ENCODE data around the gene JAG2.

The JAG2 gene

DNA sequence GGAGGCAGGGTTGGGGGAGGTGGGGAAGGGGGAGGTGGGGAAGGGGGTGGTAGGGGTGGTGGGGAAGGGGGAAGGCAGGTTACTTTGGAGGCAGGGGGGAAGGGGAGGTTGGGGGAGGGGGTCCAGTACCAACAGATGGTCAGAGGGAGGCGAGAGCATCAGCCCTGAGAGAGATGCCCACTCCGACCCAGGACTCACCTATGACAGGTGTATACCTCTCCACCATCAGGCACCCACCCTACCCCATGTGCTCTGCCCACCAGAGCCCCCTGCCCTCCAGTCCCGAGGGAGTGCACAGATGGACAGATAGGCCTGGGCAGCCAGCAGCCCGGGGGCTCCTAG is 18.6 kb downstream of the JAG2 start:
- DNase-seq: no peak

DNA sequence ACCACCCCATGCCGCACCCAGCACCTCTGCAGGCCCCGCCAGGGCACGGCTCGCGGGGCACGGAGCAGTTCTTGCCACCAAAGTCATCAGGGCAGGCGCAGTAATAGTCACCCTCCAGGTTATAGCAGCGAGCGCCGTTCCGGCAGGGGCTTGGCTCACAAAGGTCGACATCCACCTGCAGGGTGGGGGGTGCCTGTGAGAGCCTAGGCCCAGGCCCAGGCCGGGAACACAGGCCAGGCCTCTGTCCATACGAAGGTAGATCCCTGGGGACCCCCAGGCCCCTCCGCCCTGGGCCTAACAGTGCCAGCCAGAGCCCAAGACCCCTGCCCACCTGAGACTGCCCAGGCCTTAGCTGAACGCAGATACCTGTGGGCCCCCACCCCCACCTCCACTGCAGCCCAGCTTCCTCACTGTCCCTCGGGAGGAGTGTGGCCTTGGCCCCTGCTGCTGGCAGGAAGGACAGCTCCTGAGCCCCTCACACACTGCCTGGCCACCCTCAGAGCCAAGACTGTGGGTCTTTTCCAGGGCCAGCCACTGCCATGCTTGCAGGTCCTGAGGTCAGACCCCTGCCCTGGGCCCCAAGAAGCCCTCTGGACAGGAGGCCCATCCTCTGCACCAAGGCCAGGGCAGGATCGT is 19.3 kb downstream of the JAG2 start:
- DNase-seq: no peak

DNA sequence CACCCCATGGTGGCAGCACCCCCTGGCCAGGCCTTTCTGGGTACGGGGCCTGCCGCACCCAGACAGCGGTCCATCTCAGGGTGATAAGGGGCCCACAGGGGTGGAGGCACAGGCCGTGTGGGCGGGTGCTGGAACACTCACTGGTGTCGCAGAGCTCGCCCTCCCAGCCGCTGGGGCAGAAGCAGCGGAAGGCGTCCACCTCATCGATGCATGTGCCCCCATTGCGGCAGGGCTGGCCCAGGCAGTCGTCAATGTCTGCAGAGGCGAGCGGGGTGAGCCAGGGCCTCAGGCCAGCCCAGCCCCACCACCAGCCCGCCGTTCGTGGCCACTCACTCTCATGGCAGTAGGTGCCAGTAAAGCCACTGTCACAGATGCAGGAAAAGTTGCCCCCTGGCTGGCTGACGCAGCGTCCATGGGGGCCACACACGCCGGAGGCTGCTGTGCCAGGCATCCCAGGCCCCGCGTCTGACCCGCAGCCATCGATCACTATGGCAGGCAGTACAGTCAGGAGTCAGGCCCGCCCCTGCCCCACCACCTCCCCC is 19.9 kb downstream of the JAG2 start:
- no peak for DNase-seq

DNA sequence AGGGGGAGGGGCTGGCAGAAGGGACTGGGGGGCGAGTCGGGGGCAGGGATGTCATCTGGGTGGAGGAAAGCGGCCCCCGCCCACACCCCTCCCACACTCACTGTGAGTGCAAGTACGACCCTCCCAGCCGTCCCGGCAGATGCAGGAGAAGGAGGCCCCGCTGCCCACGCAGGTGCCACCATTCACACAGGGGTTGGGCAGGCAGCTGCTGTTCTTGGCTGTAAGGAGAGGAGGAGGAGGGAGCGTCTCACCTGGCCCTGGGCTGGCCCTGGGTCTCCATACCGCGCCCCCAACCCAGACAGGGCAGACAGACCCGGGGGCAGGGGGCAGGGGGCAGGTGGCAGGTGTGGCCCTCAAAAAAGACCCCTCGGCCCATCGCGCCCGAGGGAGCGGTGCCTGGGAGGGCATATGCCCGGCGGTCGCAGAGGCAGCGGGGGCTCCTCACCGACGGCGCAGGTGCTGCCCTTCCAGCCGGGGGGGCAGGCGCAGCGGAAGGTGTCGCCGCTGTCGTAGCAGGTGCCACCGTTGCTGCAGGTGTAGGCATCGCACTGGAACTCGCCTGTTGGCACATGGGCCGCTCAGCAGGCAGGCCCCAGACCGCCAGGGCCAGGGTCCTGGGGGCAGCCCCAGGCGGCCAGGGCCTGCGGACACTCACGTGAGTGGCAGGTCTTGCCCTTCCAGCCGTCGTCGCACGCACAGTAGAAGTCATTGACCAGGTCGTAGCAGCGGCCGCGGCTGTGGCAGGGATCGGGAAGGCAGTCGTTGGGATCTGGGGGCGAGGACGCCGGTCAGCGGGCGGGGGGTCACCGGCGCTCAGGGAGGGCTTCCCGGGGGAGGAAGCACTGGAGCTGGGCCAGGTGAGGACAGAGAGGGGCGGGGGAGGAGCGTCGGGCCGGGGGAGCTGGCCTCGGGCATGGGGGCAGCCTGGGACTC is 20.6 kb downstream of the JAG2 start:
- DNase-seq: no peak

DNA sequence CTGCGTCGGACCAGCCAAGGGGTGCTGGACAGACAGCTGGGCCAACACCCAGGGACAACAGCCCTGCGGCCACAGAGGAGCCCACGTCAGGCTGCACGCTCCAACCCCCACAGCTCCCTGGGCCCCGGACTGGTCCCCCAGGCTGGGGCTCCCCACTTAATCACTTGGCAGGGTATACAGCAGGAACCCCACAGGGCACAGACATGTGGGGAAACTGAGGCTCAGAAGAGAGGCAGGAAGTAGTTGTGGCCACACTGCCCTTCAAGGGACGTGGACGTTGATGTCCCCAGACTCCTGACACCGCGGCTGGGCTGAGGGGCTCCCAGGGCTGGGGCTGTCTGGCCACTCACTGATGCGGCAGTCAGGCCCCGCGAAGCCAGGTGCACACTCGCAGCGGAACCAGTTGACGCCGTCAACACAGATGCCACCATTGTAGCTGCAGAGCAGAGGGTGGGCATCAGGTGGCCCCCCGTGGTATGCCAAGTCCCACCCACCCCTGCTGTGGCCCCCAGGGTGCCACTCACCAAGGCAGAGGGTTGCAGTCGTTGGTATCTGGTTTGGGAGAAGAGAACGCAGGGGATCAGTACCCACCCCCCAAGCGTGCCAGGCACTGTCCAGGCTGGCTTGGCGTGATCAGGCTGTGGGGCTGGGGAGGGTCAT is 21.5 kb downstream of the JAG2 start:
- DNase-seq: no peak

DNA sequence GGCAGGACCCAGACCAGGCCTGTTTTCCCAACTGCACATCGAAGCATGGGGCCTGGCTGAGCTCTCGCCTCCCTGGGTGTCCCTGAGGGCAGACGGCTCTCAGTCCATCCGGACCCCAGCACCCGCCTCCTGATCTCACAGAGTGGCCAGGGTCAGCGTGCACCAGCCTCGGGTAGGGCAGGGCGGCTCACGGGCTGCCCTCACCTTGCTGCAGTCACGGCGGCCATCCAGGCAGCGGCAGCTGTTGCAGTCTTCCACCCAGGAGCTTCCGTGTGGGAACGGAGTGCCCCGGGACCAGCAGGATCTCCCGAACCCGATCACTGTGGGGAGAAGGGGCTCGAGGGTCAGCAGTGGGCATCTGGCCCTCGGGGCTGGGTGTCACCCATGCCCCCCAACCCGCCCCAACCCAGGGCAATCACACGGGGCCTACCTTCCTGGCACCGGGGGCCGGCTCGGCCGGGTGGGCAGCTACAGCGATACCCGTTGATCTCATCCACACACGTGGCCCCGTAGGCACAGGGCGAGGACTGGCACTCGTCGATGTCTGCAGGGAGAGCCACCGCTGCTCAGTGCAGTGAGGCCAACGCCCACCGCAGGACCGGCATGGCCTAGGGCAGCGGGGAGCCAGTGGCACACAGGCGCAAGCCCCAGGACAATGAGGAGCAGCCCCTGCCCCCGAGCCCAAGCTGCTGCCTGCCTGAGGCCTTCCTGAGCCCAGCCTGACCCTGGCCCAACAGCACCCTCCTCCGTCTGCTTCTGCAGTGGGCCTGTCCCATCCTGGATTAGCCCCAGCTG is 22.2 kb downstream of the JAG2 start:
- no peak for DNase-seq

DNA sequence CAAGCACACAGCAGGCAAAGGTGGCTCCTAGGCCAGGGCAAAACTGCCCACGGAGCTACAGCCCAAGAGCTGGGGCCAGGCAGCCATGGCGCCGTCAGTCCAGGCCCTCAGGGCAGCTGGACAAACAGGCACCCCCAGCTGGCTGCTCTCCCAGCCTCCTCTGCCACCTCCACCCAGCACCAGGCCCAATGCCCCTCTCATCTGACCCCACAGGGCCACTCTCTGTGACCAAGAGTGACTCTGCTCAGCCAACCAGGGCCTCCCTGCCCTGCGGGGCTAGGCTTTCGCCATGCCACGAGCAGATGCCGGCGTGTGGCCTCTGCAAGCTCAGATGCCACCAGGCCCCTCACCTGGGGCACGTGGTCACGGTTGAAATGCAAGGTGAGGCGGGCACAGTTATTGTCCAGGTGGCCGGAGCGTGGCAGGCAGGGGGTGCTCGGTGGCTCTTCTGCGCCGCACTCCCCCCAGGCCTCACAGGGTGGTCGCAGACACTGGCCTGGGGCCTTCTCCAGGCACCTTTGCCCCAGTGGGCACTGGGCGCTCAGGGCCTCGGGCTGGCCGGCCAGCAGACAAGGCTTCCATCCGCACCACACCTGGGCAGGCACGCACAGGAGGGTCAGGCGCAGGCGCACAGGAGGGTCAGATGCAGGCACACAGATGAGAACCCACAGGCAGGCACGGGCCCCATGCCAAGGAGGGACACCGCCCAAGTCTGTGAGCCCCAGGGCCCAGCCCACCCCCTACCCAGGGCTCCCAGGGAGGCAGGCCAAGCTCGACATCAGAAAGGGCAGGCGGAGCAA is 23.0 kb downstream of the JAG2 start:
- DNase-seq: no peak

DNA sequence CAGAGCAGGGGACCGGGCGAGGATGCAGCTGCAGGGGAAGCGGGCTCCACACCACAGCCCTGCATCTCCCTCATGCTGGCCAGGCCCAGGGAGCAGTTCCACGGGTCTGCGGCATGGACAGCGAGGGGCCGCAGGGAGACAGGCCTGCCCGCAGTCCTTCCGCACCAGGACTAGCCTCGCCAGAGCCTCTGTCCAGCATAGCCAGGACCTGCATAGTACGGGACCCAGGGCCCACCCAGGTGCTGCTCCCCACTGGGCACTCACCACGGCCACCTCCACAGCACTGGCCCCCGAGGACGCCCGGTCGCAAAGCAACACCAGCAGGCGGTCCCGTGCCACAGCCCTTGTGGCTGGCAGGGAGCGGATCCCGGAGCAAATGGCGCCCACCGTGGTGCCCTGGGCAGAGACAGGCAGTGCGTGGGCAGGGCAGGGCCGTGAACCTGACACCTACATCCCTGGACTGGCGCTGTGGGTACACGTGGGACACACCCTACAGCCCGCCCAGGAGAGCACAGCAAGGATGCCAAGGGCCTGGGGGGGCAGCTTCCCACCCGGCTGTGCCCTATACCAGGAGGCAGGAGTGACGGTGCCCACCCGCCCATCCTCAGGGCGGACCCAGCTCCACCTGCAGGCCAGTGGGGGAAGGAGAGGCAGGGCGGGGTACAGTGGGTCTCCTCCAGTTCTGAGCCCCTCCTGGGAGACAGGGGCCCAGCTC is 23.8 kb downstream of the JAG2 start:
- DNase-seq: no peak

DNA sequence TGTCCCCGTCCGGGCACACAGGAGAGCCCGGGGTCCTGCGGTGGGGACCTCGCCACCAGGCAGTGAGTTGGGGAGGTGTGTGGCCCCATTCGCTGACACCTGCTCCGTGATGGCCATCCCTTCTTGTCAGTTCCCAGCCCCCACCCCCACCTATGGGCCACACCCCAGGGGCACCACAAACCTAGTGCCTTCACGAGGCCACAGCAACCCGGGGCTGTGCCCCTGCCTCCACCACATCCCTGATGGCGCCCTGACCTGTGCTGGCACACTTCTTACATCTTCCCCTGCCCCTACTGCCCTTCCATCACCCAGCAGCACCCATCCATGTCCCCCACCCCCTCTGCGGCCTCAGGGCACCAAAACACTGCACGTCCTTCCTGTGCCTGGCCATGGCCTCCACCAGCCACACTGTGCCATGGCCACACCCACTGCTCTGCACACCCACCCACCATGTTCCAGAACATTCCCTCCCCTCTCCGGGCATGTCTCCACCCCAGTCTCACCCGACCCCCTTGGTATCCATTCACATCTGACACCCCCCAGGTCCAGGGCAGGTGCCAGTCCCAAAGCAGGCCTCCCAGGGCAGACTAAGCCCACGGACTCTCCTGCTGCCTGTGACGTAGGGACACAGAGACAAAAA is 24.4 kb downstream of the JAG2 start:
- no peak for DNase-seq

DNA sequence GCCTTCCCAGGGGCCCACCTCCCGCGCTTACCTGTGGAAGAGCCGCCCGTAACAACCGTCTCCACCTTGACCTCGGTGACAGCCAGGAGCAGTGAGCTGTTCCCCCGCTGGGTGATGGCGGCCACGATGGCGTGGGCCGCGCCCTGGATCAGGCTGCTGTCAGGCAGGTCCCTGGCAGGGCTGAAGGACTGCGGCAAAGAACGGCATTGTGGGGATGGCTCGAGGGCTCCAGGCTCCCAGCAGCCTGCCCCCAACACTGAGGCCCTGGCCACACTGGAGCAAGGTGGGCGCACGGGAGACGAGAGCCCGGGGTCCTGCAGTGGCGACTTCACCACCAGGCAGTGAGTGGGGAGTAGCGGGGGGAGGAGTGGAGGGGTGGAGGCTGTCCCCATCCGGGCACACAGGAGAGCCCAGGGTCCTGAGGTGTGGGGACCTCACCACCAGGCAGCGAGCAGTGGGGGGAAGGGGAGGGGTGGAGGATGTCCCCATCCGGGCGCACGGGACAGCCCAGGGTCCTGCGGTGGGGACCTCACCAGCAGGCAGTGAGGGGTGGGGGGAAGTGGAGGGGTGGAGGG is 25.0 kb downstream of the JAG2 start:
- DNase-seq: no peak

DNA sequence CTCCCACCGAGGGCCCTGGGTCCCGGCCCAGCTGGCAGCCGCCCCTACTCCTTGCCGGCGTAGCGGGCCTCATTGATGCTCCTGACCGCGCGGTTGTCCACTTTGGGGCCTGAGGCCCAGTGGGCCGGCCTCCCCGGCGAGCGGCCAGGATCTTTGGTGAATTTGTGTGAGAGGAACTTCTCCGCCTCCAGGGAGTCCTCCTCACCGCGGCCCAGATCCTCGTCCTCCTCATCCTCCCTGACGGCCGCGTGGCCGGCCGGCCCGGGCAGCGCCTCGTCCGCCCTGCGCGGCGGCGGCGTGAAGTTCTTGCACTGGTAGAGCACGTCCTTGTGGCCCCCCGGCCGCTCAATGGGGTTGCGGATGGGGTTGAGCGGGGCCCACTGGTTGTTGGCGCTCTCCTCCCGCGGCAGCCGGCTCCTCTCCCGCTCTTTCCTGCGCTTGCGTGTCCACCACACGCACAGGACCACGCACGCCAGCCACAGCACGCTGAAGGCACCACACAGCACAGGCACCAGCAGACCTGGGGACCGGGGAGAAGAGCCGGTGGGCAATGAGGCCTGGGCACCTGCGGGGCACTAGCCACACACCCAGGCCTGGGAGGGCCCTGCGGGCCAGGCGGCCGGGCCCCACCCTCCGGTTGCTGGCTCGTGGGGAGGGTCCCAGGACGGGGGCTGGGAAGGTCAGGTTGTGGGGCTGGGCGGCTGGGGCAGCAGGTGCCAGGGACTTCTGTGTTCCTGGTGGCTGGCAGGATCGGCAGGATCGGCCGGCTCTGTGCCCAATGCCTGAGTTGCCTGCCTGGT is 25.7 kb downstream of the JAG2 start:
- DNase-seq: no peak

DNA sequence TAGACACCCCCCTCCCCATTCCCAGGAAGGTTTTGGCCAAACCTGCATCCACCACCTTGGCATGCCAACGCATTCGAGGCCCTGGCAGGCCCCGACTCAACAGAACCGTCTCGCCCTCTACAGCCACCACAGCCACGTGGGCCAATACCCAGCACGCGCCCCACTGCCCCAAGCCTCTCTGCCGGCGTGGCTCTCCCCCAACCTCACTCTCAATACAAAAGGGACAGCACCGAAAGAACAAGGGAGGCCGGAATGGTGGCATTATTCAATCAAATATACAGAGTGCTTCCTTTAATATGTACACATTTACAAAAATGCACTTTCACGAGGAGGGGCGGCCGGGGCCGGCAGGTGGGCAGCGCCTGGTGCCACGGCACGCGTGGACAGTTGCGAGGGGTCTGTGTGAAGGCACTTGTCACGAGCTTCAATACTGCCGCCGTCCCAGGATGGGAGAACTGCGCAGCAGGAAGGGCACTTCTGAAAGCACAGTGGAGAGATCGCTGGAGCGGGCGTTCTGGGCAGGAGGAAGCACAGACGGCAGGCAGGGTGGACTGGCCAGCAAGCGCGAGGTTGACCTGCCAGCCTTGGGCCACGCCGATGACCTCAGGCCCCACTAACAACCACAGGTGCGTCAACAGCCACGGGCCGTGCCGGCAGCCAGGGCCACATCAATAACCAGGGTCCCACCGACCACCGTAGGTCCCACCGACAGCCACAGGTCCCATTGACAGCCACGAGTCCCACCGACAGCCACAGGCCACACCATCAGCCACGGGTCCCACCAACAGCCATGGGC is 26.9 kb downstream of the JAG2 start:
- DNase-seq: no peak

DNA sequence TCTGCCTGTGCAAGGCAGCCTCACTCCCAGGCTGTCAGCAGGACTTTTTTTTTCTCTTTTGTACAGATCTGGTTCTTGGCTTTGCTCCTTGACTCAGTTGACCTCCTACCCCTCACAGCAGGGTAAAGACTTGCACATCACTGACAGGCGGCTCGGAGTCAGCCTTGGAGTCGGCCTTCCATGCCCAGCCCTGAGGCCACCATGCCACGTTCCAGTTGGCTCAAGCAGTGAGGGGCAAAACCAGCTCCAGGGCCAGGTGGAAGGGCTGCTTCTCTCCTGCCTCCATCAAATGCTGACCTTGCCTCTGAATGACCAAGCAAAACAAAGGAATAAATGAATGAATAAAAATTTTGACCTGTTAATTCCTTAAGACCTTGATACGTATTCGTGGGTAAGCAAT is 27.6 kb downstream of the JAG2 start:
- DNase-seq: no peak

DNA sequence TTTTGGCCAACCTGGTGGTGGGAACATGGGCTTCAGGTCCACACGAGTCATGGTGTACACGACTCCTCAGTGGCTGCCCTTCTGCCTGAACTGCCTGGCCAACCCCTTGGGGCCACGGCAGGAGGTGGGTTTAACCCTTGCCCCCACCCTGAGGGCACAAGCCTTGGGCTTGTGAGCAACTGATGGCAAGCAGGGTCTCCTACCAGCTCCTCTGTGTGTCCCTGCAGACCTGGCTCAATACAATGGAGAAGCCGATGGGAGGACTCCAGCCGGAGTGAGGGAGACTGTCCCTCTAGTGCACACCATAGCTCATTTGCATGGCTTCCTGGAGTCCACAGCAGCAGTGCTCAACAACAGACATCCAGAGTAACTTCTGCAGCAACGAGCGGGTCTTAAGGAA is 28.0 kb downstream of the JAG2 start:
- no peak for DNase-seq

DNA sequence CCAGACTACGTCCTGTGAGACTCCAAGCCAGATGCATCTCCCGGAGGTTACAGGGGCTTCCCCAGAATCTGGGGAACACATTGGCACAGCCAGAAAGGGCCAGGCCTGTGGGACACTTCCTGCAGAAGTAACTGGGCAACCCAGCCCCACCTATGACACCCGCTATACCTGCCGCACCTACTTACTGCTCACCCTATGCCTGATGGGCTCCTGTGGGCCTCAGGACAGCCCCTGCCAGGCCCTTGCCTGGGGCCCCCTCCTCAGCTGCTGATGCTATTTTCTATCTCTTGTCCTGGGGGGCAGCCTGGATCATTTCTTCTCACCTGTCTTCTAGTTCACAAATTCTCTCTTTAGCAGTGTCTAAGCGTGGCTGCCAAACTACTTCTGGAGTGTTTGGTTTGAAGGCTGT is 28.7 kb downstream of the JAG2 start:
- DNase-seq: no peak

DNA sequence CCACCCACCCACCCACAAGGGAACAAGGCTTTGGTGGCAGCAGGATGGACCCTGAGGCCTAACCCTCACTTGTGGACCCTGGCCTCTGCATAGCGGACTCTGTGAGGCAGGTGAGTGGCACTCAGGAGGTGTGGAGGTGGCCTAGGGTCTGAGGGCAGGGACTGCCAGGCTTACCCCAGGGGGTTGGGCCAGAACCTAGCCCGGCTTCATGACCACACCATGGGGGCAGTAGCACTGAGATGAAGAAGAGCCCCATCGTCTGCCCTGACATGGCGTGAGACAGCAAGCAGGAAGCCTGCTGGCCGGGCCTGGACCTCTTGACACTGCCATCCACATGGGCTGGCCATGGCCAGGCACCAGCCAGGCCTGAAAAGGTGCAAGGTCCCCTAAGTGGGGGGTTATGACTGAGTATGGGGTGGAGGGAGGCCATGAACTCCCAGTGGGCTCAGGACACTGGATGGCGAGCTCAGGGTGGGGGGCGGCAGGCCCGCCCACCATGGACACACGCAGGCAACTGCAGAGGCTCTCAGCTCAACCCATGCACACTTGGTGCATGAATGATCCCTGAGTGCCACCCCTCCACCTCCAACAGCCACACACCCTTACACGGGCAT is 29.3 kb downstream of the JAG2 start:
- no peak for DNase-seq

DNA sequence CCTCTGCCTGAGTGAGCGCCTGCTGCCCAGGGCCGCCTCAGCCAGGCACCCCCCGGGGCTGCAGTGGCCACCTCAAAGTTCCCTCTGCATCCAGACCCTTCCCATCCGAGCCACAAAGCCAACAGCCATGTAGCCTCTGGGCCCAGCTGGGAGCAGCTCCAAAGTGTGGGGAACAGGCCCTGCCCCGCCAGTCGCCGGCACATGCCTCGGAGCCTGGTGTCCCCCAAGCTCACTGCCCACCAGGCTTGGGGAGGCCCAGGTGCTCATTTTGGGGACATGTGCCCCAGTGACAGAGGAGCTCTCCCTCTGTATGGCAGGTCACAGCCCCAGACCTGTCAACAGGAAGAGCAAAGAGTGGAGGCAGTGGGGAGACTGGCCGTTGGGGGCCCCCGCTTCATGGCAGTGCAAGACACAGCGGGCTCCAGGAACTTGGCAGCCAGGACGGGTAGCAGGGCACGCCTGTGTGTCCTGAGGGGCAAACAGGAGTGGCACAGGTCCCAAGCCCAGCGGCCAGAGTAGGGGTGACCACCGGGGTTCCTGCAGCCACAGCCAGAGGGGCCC is 29.9 kb downstream of the JAG2 start:
- DNase-seq: no peak

DNA sequence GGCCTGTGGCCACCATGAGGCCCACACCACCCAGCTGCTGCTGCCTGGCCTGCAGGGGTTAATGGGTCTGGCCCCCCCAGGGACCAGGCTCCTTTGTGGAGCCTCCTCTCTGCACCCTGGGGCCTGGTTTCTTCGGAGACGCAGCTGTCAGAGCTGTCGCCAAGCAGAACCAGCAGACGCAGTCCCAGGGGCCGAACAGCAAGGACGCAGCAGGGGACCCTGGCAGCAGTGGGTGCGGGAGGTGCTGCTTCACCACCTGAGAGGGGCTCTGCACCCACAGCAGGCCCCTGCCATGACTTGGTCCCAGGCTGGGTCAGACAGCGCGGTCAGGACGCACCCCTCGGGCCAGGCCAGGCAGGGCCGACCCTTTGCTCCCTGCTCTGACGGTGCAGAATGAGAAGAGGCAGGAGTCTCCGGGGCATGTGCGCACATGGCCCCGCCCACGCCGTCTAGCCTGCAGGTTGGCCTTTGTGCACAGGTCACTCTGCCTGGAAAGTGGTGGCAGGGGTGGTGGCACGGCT is 30.5 kb downstream of the JAG2 start:
- DNase-seq: no peak
